Ishikawa (cell line): Measurements from ENCODE around the gene IGSF6.

Experiments
- CEBPB ChIP-seq: IDR thresholded peaks from 2 replicates; pipeline ENCODE4 v1.6.1; 2012
- EGR1 ChIP-seq: IDR thresholded peaks from 2 replicates; pipeline ENCODE4 v1.6.1; 2012
- EP300 ChIP-seq: IDR thresholded peaks from 2 replicates; pipeline ENCODE4 v1.6.1; 2012; ENCODE audit warnings: borderline replicate concordance
- NFIC ChIP-seq: IDR thresholded peaks from 2 replicates; pipeline ENCODE4 v1.6.1; 2012
- RAD21 ChIP-seq: IDR thresholded peaks from 2 replicates; pipeline ENCODE4 v1.6.1; 2012; ENCODE audit warnings: low read depth
- REST ChIP-seq: IDR thresholded peaks from 2 replicates; pipeline ENCODE4 v1.6.1; 2012; ENCODE audit warnings: low read depth, mild to moderate bottlenecking
- TAF1 ChIP-seq: IDR thresholded peaks from 2 replicates; pipeline ENCODE4 v1.6.1; 2012; ENCODE audit warnings: low read depth, mild to moderate bottlenecking
- USF1 ChIP-seq: IDR thresholded peaks from 2 replicates; pipeline ENCODE4 v1.6.1; 2012
- YY1 ChIP-seq: IDR thresholded peaks from 2 replicates; pipeline ENCODE4 v1.6.1; 2012; ENCODE audit warnings: low read depth
- ZBTB7A ChIP-seq: IDR thresholded peaks from 2 replicates; pipeline ENCODE4 v1.6.1; 2012; ENCODE audit warnings: low read depth

GRCh38 chr16:21697032-21697431 is 44.6 kb upstream of the IGSF6 start:
- no peak for TF ChIP-seq TAF1
- no peak for TF ChIP-seq REST
- TF ChIP-seq ZBTB7A, result no peak
- TF ChIP-seq YY1, result no peak
- TF ChIP-seq CEBPB, result 0 out of 2 replicates have a peak, but pooled peaks have one; percentile 7
- TF ChIP-seq RAD21, result no peak
- TF ChIP-seq USF1, result no peak
- TF ChIP-seq EGR1, result no peak
- TF ChIP-seq EP300, result no peak
- no peak for TF ChIP-seq NFIC
